DND-41 (cell line): Measurements from ENCODE around the gene BRD1.

Experiments used
- ATAC-seq: fragments of 200-7000 bp; cut with Tn5 transposase; 3 replicates; pipeline ENCODE4 v1.9.1; 2021; ENCODE audit warnings: low read depth; ENCODE audit not compliant: insufficient read depth
- DNase-seq: peaks from one replicate; pipeline ENCODE4 v3.0.0-alpha.2; 2020
- H2AFZ ChIP-seq: 2 replicates; pipeline ENCODE4 v1.6.0; 2012; ENCODE audit warnings: low read depth, low read length
- H3K27ac ChIP-seq: 2 replicates; pipeline ENCODE4 v1.5.1; 2012; ENCODE audit warnings: low read length, inconsistent platforms
- H3K27me3 ChIP-seq: fragments of 200-600 bp; sonication (generic); 2 replicates; pipeline ENCODE4 v1.6.0; 2012; ENCODE audit warnings: low read length, mild to moderate bottlenecking, inconsistent platforms; ENCODE audit not compliant: insufficient read depth, poor library complexity
- H3K36me3 ChIP-seq: 2 replicates; pipeline ENCODE4 v1.5.1; 2012; ENCODE audit warnings: low read length, inconsistent platforms; ENCODE audit not compliant: insufficient read depth
- H3K4me1 ChIP-seq: 2 replicates; pipeline ENCODE4 v1.5.1; 2012; ENCODE audit warnings: mild to moderate bottlenecking, low read length; ENCODE audit not compliant: insufficient read depth
- H3K4me2 ChIP-seq: 2 replicates; pipeline ENCODE4 v1.6.0; 2012; ENCODE audit warnings: mild to moderate bottlenecking, moderate library complexity, low read length, inconsistent platforms; ENCODE audit not compliant: insufficient read depth
- H3K4me3 ChIP-seq, 2 experiments: fragments of 200-600 bp in 1 of 2; shearing (Covaris generic) in 1 of 2; 2 replicates each; pipeline ENCODE4 v1.5.1; 2012 to 2016; ENCODE audit warnings: inconsistent platforms in 2 of 2, low read length in 2 of 2, mild to moderate bottlenecking in 2 of 2, low read depth in 1 of 2, moderate library complexity in 1 of 2
- H3K79me2 ChIP-seq: 2 replicates; pipeline ENCODE4 v1.6.0; 2012; ENCODE audit warnings: low read length, inconsistent platforms; ENCODE audit not compliant: insufficient read depth
- H3K9ac ChIP-seq: 2 replicates; pipeline ENCODE4 v1.6.0; 2012; ENCODE audit warnings: low read depth, mild to moderate bottlenecking, inconsistent platforms, low read length, moderate library complexity
- H3K9me3 ChIP-seq: 2 replicates; pipeline ENCODE4 v1.5.1; 2012; ENCODE audit warnings: low read length, moderate library complexity, mild to moderate bottlenecking, inconsistent platforms; ENCODE audit not compliant: insufficient read depth, severe bottlenecking
- H4K20me1 ChIP-seq: 2 replicates; pipeline ENCODE4 v1.6.0; 2012; ENCODE audit warnings: low read length; ENCODE audit not compliant: insufficient read depth
- CTCF ChIP-seq: IDR thresholded peaks from 2 replicates; pipeline ENCODE4 v1.5.1; 2012; ENCODE audit warnings: borderline replicate concordance, low read length, moderate library complexity, mild to moderate bottlenecking; ENCODE audit not compliant: poor library complexity, severe bottlenecking; ENCODE audit errors: extremely low read depth
- EZH2 ChIP-seq: IDR thresholded peaks from 3 replicates; pipeline ENCODE4 v1.6.1; 2012; ENCODE audit warnings: borderline replicate concordance, low read depth, mild to moderate bottlenecking, moderate library complexity, low read length, inconsistent platforms; ENCODE audit not compliant: severe bottlenecking

The BRD1 gene

GRCh38 chr22:49771266-49772065, 56.2 kb downstream of the BRD1 start:
- no peak overlapping the region for H2AFZ ChIP-seq
- no peak for TF ChIP-seq CTCF
- no peak for TF ChIP-seq EZH2
- no peak overlapping the region for H3K4me2 ChIP-seq
- H3K36me3 ChIP-seq: peaks cover 39% of the 10 kb centered on the region
- peaks cover 28% of the 10 kb centered on the region for H3K4me1 ChIP-seq
- H3K9me3 ChIP-seq: peaks cover 4% of the 10 kb centered on the region
- H3K27ac ChIP-seq: no peak overlapping the region
- no peak overlapping the region for H3K4me3 ChIP-seq
- H3K27me3 ChIP-seq: no peaks in the 10 kb centered on the region
- ATAC-seq (no peak), DNase-seq (no peak)
- peaks cover 43% of the 10 kb centered on the region for H4K20me1 ChIP-seq
- H3K79me2 ChIP-seq: no peaks in the 10 kb centered on the region
- no peak overlapping the region for H3K9ac ChIP-seq

- Histone ChIP-seq H3K4me2 (no peak overlapping the region), H3K4me1 (peaks cover 28% of the 10 kb centered on the region), H4K20me1 (peaks cover 36% of the 10 kb centered on the region), H3K9ac (no peak overlapping the region), H3K27me3 (no peaks in the 10 kb centered on the region), H3K9me3 (peaks cover 8% of the 10 kb centered on the region), H3K4me3 (no peak overlapping the region), H2AFZ (no peak overlapping the region), H3K27ac (no peak overlapping the region), H3K36me3 (peaks cover 32% of the 10 kb centered on the region), H3K79me2 (no peaks in the 10 kb centered on the region)
- ATAC-seq: no peak
- no peak for DNase-seq
- no peak for TF ChIP-seq CTCF
- no peak for TF ChIP-seq EZH2
Observed at GRCh38 chr22:49770547-49771265, 57.0 kb downstream of the BRD1 start.

GRCh38 chr22:49769691-49770546, 57.8 kb downstream of the BRD1 start:
- Histone ChIP-seq H3K9me3 (peaks cover 8% of the 10 kb centered on the region), H3K9ac (no peak overlapping the region), H3K27me3 (no peaks in the 10 kb centered on the region), H3K4me3 (no peak overlapping the region), H3K36me3 (peaks cover 25% of the 10 kb centered on the region), H3K27ac (no peak overlapping the region), H2AFZ (no peak overlapping the region), H3K4me1 (peaks cover 25% of the 10 kb centered on the region), H3K4me2 (no peak overlapping the region), H3K79me2 (no peaks in the 10 kb centered on the region), H4K20me1 (peaks cover 29% of the 10 kb centered on the region)
- no peak for TF ChIP-seq EZH2
- no peak for TF ChIP-seq CTCF
- no peak for ATAC-seq
- DNase-seq: no peak
